ENCODE measurements around the gene PRAMEF1.

DNA sequence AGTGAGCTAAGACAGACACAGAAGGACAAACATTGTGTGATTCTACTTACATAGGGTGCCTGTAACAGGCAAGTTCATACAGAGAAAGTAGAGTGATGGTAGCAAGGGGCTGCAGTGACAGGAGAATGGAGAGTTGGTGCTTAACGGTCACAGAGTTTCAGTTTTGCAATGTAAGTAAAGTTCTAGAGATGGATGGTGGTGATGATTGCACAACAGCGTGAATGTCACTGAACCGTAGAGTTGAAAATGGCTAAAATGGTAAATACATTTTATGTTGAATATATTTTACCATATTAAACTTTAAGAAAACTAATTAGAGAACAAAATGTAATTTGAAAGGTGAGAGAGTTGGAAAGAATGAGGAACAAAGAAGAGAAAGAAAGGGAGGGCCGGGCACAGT lies 36.5 kb upstream of the PRAMEF1 start:
- TF ChIP-seq, protein P1, sequence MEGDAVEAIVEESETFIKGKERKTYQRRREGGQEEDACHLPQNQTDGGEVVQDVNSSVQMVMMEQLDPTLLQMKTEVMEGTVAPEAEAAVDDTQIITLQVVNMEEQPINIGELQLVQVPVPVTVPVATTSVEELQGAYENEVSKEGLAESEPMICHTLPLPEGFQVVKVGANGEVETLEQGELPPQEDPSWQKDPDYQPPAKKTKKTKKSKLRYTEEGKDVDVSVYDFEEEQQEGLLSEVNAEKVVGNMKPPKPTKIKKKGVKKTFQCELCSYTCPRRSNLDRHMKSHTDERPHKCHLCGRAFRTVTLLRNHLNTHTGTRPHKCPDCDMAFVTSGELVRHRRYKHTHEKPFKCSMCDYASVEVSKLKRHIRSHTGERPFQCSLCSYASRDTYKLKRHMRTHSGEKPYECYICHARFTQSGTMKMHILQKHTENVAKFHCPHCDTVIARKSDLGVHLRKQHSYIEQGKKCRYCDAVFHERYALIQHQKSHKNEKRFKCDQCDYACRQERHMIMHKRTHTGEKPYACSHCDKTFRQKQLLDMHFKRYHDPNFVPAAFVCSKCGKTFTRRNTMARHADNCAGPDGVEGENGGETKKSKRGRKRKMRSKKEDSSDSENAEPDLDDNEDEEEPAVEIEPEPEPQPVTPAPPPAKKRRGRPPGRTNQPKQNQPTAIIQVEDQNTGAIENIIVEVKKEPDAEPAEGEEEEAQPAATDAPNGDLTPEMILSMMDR (IDR thresholded peaks at IDR 0.05) = no peak
- TF ChIP-seq KAT7 (CRISPR knock-in tag; IDR thresholded peaks at IDR 0.05; ENCODE audit: borderline replicate concordance) (no peak), ETV6 (CRISPR knock-in tag; IDR thresholded peaks at IDR 0.05) (no peak)

Measured in WTC11 (cell line).